HEK293 (cell line): ENCODE measurements around the gene PDLIM5.

Source experiments
- CTCF ChIA-PET: fragments of 350-600 bp; formaldehyde crosslinking; extraction: SDS; loops from one replicate; lab custom pipeline; 2021; ENCODE audit warnings: antibody characterized with exemption; lab: Yijun Ruan, JAX
- POLR2A ChIA-PET: fragments of 300-600 bp; formaldehyde crosslinking; extraction: SDS; loops from one replicate; lab custom pipeline; 2020; ENCODE audit warnings: antibody characterized with exemption, inconsistent platforms; lab: Yijun Ruan, JAX
- H3K27ac ChIP-seq: fragments of 200-500 bp; sonication (Bioruptor generic); 2 replicates; pipeline ENCODE4 v1.5.1; 2014; ENCODE audit warnings: low read depth, low read length, control low read depth, inconsistent platforms; ENCODE audit errors: extremely low read depth
- H3K36me3 ChIP-seq, 2 experiments: fragments of 200-500 bp in 1 of 2; sonication (Bioruptor generic) in 1 of 2; 1 replicate in 1 of 2; 2 replicates in 1 of 2; pipeline ENCODE4 v1.5.1; 2014 to 2017; ENCODE audit warnings: inconsistent platforms in 2 of 2, low read length in 2 of 2; ENCODE audit not compliant: control insufficient read depth in 2 of 2, insufficient read depth in 1 of 2
- H3K4me1 ChIP-seq: fragments of 200-500 bp; sonication (Bioruptor generic); 2 replicates; pipeline ENCODE4 v1.5.1; 2014; ENCODE audit warnings: mild to moderate bottlenecking, low read length, inconsistent platforms; ENCODE audit not compliant: control insufficient read depth, insufficient read depth
- H3K4me3 ChIP-seq: 2 replicates; pipeline ENCODE4 v1.5.1; 2011; ENCODE audit warnings: low read depth, mild to moderate bottlenecking, control low read depth, low read length, moderate library complexity
- H3K9me3 ChIP-seq: fragments of 200-500 bp; sonication (Bioruptor generic); 2 replicates; pipeline ENCODE4 v1.5.1; 2014; ENCODE audit warnings: low read depth, low read length, inconsistent platforms; ENCODE audit not compliant: control insufficient read depth, insufficient read depth
- BCL11A ChIP-seq: fragments of 450-650 bp; formaldehyde crosslinking; IDR thresholded peaks from 2 replicates; pipeline ENCODE4 v1.5.1; 2016; ENCODE audit warnings: low read depth, missing biosample characterization, missing genetic modification characterization
- KLF1 ChIP-seq: fragments of 450-650 bp; formaldehyde crosslinking; IDR thresholded peaks from 2 replicates; pipeline ENCODE4 v1.5.1; 2016; ENCODE audit warnings: missing biosample characterization, missing genetic modification characterization
- PRDM1 ChIP-seq: fragments of 450-650 bp; formaldehyde crosslinking; IDR thresholded peaks from 2 replicates; pipeline ENCODE4; 2016; ENCODE audit warnings: missing biosample characterization, missing genetic modification characterization
- SALL2 ChIP-seq: fragments of 450-650 bp; formaldehyde crosslinking; IDR thresholded peaks from 2 replicates; pipeline ENCODE4 v1.5.0; 2017; ENCODE audit warnings: missing biosample characterization, mild to moderate bottlenecking, missing genetic modification characterization, borderline replicate concordance
- ZNF10 ChIP-seq: fragments of 450-650 bp; formaldehyde crosslinking; IDR thresholded peaks from 2 replicates; pipeline ENCODE4 v1.5.1; 2017; ENCODE audit warnings: missing biosample characterization, missing genetic modification characterization
- ZNF121 ChIP-seq: fragments of 450-650 bp; formaldehyde crosslinking; IDR thresholded peaks from 2 replicates; pipeline ENCODE4 v1.5.1; 2016; ENCODE audit warnings: missing biosample characterization, missing genetic modification characterization
- ZNF138 ChIP-seq: fragments of 450-650 bp; formaldehyde crosslinking; IDR thresholded peaks from 2 replicates; pipeline ENCODE4 v1.5.1; 2016; ENCODE audit warnings: missing biosample characterization, missing genetic modification characterization, borderline replicate concordance
- ZNF18 ChIP-seq: fragments of 450-650 bp; formaldehyde crosslinking; IDR thresholded peaks from 2 replicates; pipeline ENCODE4 v1.5.1; 2016; ENCODE audit warnings: missing biosample characterization, missing genetic modification characterization
- ZNF274 ChIP-seq, 2 experiments: fragments of 200-500 bp in 1 of 2; fragments of 450-650 bp in 1 of 2; sonication (Bioruptor generic) in 1 of 2; formaldehyde crosslinking in 1 of 2; IDR thresholded peaks; 2 replicates each; pipeline versions ENCODE4 v1.5.1 to v1.6.1; 2014 to 2016; ENCODE audit warnings: borderline replicate concordance in 1 of 2, inconsistent platforms in 1 of 2, low read length in 1 of 2, missing biosample characterization in 1 of 2, missing genetic modification characterization in 1 of 2
- ZNF324 ChIP-seq: fragments of 450-650 bp; formaldehyde crosslinking; IDR thresholded peaks from 2 replicates; pipeline ENCODE4 v1.5.1; 2016; ENCODE audit warnings: missing biosample characterization, missing genetic modification characterization
- ZNF394 ChIP-seq: fragments of 450-650 bp; formaldehyde crosslinking; IDR thresholded peaks from 2 replicates; pipeline ENCODE4 v1.5.1; 2016; ENCODE audit warnings: missing biosample characterization, missing genetic modification characterization, mild to moderate bottlenecking, moderate library complexity, borderline replicate concordance
- ZNF423 ChIP-seq: fragments of 450-650 bp; formaldehyde crosslinking; IDR thresholded peaks from 2 replicates; pipeline ENCODE4 v1.5.1; 2016; ENCODE audit warnings: missing biosample characterization, missing genetic modification characterization
- ZNF600 ChIP-seq: fragments of 450-650 bp; formaldehyde crosslinking; IDR thresholded peaks from 2 replicates; pipeline ENCODE4 v1.5.1; 2016; ENCODE audit warnings: missing biosample characterization, missing genetic modification characterization
- ZNF621 ChIP-seq: fragments of 450-650 bp; formaldehyde crosslinking; IDR thresholded peaks from 2 replicates; pipeline ENCODE4 v1.5.1; 2017; ENCODE audit warnings: missing biosample characterization, missing genetic modification characterization
- TF ChIP-seq, protein P1 (sequence below): fragments of 450-650 bp; formaldehyde crosslinking; IDR thresholded peaks from 2 replicates; pipeline ENCODE4 v1.5.1; 2016; ENCODE audit warnings: missing biosample characterization, missing genetic modification characterization

Gene PDLIM5

GRCh38 chr4:94534401-94535312 is 82.9 kb downstream of the PDLIM5 start:
- ChIA-PET POLR2A (interaction anchor here (0.6 kb wide), 1 partner anchor 49 kb away, joined by 3 read pairs; no protein-coding TSS in a partner anchor), CTCF (no interaction called here)
- no peak overlapping the region for H3K27ac ChIP-seq
- no peaks in the 10 kb centered on the region for H3K36me3 ChIP-seq
- no peak overlapping the region for H3K4me3 ChIP-seq
- peaks cover 23% of the 10 kb centered on the region for H3K4me1 ChIP-seq
- H3K9me3 ChIP-seq = no peaks in the 10 kb centered on the region
- no peak for TF ChIP-seq BCL11A (tag by site-specific recombination)
- no peak for TF ChIP-seq ZNF121 (tag by site-specific recombination)
- TF ChIP-seq, protein P1, sequence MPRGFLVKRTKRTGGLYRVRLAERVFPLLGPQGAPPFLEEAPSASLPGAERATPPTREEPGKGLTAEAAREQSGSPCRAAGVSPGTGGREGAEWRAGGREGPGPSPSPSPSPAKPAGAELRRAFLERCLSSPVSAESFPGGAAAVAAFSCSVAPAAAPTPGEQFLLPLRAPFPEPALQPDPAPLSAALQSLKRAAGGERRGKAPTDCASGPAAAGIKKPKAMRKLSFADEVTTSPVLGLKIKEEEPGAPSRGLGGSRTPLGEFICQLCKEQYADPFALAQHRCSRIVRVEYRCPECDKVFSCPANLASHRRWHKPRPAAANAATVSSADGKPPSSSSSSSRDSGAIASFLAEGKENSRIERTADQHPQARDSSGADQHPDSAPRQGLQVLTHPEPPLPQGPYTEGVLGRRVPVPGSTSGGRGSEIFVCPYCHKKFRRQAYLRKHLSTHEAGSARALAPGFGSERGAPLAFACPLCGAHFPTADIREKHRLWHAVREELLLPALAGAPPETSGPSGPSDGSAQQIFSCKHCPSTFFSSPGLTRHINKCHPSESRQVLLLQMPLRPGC (tag by site-specific recombination) = no peak
- peak; percentile 66; the same call in 1 of the 2 replicates for TF ChIP-seq PRDM1
- no peak; the same call in 1 of the 2 replicates for TF ChIP-seq ZNF600

GRCh38 chr4:94536049-94536448 is 84.3 kb downstream of the PDLIM5 start:
- TF ChIP-seq ZNF394 (tag by site-specific recombination) (peak; percentile 19; the same call in 1 of the 2 replicates), ZNF324 (no peak)
- H3K9me3 ChIP-seq = no peaks in the 10 kb centered on the region
- no peak overlapping the region for H3K4me3 ChIP-seq
- CTCF ChIA-PET = interaction anchor here (0.8 kb wide), 1 partner anchor 61 kb away, joined by 4 read pairs; no protein-coding TSS in a partner anchor
- H3K27ac ChIP-seq = no peak overlapping the region
- H3K4me1 ChIP-seq = peaks cover 18% of the 10 kb centered on the region
- POLR2A ChIA-PET = no interaction called here
- no peaks in the 10 kb centered on the region for H3K36me3 ChIP-seq

GRCh38 chr4:94536649-94537469 is 85.1 kb downstream of the PDLIM5 start:
- no peak overlapping the region for H3K27ac ChIP-seq
- ChIA-PET POLR2A (no interaction called here), CTCF (interaction anchor here (0.7 kb wide), 1 partner anchor 85 kb away, joined by 3 read pairs; no protein-coding TSS in a partner anchor)
- H3K4me1 ChIP-seq = peaks cover 18% of the 10 kb centered on the region
- H3K4me3 ChIP-seq = no peak overlapping the region
- H3K36me3 ChIP-seq = no peaks in the 10 kb centered on the region
- no peaks in the 10 kb centered on the region for H3K9me3 ChIP-seq
- TF ChIP-seq ZNF10 (tag by site-specific recombination) (no peak), ZNF621 (no peak), KLF1 (no peak), SALL2 (tag by site-specific recombination) (no peak), ZNF18 (no peak), ZNF138 (no peak), ZNF274 (IDR thresholded peaks at IDR 0.05; ENCODE audit: low read length) (no peak), ZNF274 (tag by site-specific recombination; IDR thresholded peaks at IDR 0.05; ENCODE audit: borderline replicate concordance) (no peak), ZNF423 (no peak)
